HG03025 (cell line): ENCODE results near the gene C10orf105.

Experiments
- ATAC-seq: cut with Tn5 transposase; IDR thresholded peaks from one replicate; pipeline ENCODE4 v1.9.1; 2021; ENCODE audit warnings: mild to moderate bottlenecking, moderate library complexity; ENCODE audit not compliant: unreplicated experiment, low FRiP score

The C10orf105 gene

DNA sequence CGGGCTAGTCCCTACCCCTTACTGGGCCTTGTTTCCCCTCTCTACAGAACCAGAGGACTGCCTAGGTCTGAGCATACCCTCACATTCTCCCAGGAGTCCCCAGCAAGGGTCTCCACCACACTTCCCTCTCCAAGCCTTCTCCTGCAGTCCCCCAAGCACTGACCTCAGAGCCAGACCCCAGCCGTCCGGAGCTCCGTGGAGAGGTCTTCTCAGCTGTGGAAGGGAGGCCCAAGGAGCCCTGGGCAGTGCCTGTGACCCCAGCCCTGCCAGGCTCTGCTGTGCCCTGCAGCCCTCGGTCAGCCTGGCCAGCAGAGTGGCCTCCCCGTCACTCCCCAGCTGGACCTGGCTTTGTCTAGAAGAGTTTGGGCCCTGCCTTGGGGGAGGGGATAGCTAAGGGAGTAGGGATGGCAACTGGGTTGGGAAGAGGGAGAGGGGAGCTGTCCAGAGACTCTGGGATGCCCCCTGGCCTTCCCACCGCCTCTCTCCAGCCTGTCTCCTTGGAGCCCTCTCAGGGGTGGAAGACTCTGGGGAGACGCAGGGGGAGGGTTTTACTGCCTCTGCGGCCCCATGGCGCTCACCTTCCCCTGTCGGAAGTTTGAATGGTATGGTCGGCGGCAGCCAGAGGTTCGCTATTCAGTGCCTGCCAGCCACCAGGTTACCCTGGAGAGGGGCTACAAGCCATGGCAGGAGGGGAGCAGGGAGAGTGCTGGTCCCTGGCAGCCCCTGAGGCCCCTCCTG, at the start of gene C10orf105:
TSS of gene C10orf105 (minus strand) at position 315 of the 738 bp plus-strand sequence. CDS start 3,441 bp downstream, outside the sequence.
- ATAC-seq: no peak

DNA sequence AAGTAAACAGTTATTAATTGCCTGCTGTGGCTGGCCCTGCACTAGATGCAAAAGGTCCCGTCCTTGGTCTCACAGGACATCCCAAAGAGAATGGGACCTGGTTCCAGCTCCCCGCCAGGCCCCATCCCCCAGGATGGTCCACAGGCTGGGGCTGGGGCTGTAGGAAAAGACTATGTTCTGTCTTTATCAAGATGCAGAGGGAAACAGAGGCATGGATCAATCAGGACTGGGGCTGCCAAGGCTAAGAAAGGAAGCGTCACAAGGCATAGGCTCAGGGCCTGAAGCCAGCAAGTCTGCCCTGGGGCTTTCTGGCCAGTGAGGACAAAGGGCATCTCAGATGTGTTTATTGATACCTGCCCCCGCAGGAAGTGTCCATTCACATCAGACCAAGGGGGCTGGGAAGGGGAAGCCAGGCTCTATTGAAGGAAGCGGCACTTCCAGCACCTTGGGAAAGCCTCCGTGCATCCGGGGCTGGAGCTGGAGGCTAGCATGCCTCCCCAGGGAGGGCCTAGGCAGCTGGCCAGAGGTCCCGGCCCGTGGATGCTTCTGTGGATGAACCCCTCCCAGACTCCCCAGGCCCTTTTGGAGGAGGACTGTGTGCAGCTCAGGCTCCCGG, 48.0 kb upstream of the C10orf105 start:
- no peak for ATAC-seq

DNA sequence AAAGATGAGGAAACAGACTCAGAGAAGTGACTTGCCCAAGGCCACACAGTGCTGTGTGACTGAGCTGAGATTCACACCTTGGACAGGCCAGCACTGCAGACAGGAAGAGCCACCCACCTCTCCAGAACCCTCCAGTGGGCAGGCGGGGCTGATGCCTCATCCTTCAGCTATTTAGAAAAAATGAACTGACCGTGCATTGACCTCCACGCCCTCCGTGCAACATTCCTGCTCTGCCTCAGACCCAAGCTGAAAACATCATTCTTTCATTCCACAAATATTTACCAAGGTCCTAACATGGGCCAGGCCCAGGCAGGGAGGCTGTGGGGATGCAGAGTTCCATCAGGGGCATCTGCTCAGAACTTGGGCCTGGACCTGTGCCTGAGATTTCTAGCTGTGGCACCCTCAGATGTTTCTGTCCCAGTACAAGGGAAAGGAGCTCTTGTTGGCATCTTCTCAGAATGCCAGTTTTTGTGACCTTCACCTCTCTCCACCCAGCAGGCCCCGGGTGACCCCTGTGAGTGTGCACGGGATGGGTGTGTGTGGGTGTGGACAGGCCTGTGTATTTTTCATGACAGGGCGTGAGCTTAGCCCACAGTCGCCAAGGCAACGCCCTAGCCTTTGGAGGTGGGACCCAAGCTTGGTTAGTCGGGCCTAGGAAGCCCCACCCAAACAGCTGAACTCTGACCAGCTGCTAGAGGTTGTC, 47.3 kb upstream of the C10orf105 start:
- no peak for ATAC-seq

DNA sequence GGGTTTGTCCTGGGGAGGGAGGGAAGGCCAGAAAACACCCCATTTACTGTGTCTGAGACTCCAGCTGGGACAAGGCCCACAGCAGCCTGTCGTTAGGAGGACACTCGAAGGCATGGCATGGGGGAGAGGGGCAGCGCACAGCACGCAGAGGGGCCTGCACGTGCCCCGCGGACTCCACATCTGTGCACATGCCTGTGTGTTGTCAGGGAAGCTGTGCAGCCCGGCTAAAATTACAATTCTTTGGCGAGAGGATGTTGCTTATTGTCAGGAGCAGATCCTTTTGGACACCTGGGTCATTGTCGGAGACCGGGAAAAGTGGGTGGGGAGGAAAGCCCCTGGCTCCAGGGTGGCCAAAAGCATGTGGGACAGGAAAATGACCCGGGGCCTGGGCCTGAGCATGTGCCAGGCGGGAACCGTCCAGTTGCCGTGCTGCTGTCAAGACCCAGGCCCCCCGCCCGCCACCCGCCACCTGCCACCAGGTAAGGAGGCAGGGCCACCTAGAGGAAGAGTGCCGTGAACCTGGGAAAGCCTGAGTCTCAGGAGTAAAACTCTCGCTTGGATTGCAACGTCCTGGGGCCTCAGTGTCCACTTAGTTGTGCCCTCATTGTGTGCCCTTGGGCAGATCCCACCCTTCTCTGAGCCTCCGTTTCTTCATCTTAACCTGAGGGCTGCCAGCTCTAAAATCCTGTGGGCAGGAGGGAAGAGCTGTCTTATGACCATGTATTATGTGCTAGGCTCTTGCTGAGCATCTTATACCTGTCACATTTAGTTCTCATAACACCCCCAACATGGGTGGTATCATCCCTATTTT, 46.5 kb upstream of the C10orf105 start:
- ATAC-seq: no peak

GRCh38 chr10:71765176-71765904, 45.8 kb upstream of the C10orf105 start:
- no peak for ATAC-seq

DNA sequence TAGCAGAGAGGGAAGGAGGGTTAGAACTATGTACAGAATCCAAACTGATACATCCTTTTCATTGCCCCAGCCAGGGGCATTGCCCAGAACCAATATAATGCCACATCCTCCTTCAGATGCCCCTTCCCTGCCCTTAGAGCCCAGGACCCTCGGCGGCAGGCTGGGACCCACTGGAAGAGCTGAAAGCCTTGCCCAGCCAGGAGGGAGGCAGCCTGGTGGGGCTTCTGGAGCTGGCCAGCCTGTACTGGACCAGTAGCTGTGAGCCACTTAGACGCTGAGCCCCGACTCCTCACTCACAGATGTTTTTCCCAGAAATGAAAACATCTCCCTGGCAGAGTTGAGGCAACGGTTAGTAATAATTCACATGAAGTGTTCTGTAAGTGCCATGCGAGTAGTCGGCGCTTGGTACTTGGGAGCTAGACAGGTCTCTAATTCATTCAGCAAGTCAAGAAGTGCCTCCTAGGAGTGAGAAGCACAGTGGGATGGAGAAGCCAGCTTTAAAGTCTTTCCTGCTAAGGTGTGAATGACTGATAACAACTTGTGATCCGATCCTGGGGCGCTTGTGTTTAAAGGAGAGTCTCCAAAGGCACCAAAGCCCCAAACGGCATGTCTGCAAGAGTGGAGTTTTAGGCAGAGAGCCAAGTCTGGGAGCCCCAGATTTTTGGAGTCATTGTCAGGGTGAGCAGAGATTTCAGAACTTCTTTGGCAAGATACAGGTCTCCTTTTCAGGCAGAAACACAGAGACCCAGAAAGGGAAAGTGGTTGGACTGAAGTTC, 44.0 kb upstream of the C10orf105 start:
- ATAC-seq: no peak

GRCh38 chr10:71762324-71762723, 42.7 kb upstream of the C10orf105 start:
- ATAC-seq: no peak

DNA sequence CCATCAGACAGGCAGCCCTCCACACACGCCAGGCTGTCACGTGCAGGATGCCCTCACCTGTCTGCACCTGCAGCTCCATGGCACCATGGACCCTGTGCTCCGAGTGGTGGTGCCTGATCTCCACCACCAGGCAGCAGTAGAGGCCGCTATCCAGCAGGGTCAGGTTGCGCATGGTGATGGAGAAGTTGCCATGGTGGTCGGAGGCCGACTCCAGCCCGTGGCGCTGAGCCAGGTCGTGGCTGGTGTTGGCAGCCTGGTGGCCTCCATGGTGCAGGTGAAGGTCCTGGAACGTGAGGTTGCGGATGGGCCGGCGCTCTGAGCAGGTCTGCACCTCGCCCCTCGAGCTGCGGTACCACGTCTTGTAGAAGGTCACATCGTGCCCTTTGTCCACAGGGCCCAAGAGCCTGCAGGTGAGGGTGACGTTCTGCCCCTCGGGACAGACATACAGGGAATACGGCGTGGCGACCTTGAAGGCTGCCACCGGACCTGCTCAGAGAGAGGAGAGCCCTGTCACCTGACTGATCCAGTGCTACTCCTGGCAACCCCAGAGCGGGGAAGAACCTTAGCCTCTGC, 42.0 kb upstream of the C10orf105 start:
- no peak for ATAC-seq

GRCh38 chr10:71761105-71761511, 41.5 kb upstream of the C10orf105 start:
- ATAC-seq: no peak

DNA sequence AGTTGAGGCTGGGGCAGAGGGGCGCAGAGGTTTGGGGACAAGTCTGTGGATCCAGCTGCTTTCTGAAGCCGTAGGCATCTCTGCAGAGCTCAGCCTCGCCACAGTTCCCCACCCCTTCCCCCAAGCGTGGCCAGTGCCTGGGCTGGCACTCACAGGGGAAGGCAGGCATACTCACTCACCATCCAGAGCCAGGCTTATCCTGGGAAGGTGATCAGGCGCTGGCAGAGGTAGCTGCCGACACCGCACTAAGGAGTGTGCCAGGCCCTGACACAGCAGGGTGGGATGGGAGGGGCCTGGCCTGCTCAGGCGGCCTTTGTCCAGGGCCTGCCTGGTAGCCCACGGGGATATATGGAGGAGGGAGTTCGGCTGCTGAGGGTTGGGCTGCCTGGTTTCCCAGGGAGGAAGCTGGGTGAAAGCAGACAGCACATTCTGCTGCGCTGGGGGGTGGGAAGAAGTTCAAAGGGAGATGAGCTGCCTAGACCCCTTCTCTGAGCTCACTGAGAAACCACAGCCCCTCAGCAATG, 37.9 kb upstream of the C10orf105 start:
- no peak for ATAC-seq

DNA sequence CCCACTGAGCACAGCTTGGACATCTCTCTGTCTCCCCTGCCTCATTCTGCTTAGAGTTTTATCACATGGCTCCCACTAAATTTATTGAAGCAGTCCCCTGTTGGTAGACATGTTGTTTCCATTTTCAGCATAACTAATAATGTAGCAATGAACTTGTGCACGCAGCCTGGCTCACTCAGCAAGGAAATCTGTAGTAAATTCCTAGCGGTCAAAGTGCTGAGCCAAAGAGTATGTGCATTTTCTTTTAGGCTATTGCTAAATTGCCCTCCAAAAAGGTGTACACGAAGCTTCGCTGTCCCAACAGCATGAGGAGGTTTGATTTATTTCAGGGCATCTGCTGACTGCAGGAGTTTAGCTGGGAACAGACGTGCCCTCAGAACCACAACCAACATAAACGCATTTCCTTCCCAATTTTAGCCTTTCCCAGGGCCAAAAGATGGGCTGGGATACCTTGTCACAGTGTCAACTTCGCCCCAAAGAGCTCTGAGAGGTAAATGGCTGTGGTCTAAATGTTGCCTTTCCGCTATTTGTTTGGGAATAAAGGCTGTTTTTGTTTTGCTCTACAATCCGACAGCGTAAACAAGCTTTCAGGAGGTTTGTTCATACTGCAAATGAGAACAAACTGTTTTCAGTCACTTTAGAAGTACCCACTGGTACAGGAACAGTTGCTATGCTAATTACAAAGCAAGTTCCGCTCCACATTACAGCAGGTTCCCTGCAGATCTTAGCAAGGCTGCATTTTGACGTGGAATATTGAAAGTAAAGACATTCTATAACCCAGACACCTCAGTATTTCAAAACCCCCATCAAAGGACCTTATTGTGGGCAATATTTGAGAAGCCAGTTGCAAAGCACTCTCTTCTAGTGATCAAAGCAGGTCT, 37.0 kb upstream of the C10orf105 start:
- ATAC-seq: no peak

DNA sequence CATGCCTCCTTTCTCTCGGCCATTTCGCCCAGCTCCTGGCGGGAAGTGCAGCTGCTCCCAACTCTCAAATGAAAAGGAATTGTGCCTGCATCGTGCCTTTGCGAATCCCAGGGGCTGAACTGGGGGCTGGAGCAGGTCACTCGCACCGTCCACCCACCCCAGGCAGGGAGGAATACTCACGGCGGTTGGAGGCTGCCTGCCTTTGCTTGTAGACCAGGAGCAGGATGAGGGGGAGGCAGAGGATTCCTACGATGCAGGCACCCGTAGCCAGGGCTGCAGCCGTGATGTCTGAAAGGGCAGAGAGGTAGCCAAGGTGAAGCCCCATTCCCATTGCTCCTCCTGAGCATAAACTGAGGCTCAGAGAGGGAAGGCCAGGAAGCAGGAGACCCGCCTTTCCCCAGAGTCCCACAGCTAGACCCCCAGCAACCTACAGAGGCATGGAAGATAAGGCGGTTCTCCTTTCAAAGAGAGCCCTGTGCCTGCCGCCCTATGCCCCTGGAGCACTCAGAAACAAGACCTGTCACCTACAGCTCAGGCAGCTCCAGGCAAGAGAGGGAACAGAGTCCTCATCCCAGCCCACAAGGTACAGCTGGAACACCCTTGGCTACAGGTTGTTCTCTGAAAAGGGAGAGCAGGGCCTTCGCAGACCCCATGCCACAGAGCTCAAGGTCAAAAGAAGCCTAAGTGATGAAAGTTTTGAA, 35.8 kb upstream of the C10orf105 start:
- no peak for ATAC-seq

DNA sequence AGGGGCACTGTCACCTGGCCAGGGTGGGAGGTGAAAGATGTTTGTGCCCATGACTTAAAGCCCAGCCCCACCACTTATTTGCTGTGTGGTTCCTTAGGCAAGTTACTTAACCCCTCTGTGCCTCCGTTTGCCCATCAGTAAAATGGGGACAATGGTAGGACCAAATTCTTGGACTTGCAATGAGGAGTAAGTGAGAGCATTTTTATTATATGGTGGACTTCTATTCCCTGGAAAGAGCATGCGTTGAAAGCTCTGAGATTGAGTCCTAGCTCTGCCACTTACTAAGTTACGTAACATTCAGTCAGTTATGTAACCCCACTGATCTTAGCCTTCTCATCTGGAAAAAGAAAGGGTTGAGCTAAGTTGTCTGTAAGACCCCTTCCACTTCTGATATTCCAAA, 35.0 kb upstream of the C10orf105 start:
- no peak for ATAC-seq

DNA sequence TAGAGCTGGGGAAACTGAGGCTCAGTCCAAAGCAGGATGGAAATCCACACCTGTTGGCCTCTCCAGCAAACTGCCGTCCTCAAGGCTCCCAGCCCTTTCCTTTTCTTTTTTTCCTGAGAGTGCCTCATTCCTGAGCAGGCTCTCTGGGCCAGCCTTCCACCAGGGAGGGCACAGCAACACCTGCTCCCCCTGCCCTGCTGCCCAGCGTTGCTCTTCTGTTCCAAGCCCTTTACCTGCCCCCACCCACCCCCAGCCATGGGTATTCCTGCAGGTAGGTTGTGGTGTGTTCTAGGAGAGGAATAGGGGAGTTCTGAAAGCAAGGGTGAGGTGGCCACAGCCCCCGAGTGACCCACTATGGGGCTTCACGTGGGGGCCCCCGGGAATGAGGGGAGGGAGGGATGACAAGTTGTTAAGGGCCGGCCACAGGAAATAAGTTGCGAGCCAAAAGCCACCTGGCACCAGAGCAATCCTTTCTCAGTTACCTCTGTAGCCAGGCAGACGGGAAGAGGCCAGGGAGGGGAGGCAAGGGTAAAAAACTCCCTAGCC, 34.5 kb upstream of the C10orf105 start:
- no peak for ATAC-seq

- no peak for ATAC-seq
These were observed 33.7 kb upstream of the C10orf105 start for GRCh38 chr10:71753091-71753959.
